ENCODE results near the gene SRR.

The SRR gene

DNA sequence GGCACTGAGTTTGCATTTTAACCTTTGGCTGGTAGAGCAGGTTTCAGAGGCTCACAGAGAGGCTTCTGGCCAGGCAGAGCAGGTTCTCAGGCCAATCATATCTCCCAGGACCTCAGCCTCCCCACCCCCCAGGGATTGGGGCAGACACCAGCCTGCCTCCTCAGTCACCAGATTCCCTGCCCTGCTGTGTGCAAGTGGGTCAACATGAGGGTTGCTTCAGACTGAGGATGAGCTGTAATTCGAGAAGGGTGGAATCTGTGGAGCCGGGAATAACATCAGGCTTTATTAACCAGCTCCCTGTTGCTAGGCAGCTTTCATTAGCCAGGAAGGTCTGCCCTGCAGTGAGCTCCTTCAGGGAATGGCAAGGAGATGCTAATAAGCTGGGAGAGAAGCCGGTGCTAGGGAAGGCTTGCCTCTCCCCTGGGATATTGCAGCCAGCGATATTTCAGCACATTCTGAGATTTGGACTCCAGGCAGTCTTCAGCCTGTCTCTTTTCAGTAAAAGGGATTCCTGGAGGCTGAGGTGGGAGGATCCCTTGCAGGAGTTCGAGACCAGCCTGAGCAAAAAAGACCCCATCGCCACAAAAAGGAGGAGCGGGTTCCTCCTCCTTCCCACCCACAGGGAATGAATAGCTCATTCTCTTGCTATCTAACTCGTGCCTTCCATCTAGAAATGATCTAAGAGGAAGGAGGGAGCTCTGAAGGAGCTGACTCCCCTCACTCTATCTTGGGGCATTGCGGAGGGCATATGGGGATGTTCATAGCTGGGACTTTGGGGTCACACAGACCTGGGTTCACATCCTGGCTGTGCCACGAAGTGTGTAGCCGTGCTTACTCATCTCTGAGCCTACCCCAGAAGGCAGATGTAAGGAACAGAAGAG is 44.3 kb downstream of the SRR start:
- no peak for DNase-seq

DNA sequence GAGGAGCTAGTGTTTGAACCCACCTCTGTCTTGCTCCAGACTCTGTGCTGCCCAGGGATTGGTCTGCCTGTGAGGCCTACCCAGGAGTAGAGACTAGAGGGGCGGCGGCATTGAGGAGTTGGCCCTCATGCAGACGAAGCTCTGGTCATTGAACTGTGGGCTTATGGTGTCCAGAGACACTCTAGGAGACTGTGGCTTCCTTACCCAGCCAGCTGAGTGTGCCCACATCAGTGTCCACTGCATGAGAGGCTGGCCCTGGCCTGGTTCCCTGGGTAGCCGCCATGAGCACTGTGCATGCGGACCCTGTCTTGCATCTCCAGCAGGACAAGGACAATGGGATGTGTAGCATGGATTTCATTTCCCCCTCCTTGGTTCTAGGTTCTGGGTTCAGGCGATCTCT is 47.5 kb downstream of the SRR start:
- no peak for DNase-seq

DNA sequence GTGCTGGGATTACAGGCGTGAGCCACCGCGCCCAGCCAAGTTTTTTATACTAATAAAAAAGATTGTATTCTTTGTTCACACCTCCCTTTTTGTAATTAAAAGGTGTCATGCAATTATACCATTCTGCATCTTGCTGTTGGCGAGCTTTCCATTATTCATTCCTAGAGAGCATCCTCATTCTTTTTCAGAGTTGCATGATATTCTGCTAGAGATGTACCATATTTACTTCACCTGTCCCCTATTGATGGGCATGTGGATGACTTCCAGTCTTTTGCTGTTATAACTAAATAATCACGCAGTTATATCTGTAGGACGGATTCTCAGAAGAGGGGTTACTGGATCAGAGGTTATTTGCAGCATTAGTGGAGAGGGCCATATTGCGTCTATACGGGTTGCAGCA is 50.6 kb downstream of the SRR start:
- no peak for DNase-seq

DNA sequence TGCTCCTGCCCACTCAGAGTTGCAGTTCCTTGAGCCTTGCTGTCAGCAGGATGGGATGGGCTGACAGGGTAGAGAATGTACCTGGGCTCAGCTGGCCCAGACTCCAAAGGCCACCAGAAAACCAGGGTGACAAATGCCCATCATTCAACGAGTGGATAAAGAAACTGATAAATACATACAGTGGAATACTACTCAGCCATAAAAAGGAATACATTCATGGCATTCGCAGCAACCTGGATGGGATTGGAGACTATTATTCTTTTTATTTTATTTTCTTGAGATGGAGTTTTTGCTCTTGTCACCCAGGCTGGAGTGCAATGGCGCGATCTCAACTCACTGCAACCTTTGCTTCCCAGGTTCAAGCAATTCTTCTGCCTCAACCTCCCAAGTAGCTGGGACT is 53.5 kb downstream of the SRR start:
- DNase-seq, result no peak

DNA sequence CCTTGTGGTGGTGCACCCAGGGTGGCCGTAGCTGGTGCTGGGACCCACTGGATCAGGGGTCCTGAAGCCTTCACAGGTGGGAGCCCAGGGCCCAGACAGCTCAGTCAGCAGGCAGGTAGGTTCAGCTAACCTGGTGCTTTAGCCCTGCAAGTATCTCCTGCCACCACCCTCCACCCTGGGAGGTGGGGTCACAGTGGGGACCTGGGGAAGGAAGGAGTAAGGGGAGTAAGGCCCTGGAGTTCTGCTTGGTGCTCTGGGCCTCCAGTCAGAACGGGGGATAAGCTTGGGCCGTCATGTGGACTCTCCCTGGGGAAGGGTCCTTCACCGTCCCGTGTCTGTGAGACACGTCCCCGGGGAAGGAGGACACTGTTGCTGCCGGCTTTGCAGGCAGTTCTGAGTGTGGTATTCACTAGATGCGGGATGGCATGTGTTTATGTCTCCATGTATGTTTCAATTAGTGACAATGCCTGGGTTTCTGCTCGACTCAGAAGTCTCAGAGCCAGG is 54.2 kb downstream of the SRR start:
- no peak for DNase-seq

DNA sequence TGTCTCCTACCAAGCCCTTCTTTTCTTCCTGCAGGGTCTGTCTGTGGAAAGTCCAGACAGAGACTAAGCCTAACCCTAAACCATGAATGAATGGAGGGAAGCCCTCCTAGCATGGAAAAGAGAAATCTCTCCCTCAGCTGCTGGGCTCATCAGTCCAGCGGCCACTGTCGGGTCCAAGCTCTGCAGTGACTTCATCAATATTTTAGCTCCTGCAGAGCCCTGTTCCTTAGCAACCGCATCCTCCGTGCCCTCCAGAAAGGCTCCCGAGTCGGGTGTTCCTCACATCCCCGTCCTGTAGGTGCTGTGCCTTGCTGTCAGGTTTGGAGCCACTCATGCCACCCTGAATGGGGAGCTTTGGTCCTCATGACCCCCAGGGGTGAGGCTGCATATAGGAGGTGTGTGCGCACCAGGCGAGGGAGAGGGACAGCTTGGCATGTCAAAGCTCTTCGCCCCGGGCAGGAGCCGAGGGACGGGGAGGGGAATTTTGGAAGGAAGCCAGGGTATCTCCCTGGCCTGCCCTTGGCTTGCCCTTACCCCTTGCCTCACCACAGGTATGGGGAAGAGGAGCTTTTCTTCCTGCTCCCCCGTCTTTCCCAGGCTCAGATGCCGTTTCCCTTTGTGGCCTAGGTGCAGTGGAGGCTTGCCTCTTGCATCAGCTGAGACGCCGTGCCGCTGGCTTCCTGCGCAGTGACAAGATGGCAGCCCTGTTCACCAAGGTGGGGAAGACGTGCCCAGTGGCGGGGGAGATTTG is 57.4 kb downstream of the SRR start:
- DNase-seq, result no peak

DNA sequence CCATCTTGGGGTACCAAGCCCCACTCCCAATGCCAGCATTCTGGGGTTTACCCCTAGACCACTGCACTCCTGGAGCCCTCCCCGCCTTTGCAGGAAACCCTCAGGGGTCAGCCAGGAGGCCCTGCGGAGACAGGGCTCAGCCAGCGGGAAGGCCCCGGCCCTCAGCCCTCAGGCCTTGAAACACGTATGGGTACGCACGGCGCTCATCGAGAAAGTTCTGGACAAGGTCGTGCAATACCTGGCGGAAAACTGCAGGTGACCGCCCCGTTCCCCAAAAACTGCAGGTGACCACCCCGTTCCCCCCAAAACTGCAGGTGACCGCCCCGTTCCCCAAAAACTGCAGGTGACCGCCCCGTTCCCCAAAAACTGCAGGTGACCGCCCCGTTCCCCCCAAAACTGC is 58.3 kb downstream of the SRR start:
- DNase-seq, result no peak

DNA sequence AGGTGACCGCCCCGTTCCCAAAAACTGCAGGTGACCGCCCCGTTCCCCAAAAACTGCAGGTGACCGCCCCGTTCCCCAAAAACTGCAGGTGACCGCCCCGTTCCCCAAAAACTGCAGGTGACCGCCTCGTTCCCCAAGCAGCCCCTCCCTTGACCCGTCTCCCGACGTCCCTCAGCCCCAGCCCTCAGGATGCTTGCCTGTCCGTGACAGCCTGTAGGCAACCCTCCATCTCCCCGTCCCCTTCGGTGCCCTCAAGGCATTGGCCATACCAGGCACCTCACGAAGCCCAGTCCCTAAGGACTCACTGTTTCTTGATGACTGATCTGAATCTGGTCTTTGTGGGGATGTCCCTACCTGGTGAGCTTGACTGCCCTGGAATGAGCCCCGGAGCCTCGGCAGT is 58.7 kb downstream of the SRR start:
- no peak for DNase-seq

DNA sequence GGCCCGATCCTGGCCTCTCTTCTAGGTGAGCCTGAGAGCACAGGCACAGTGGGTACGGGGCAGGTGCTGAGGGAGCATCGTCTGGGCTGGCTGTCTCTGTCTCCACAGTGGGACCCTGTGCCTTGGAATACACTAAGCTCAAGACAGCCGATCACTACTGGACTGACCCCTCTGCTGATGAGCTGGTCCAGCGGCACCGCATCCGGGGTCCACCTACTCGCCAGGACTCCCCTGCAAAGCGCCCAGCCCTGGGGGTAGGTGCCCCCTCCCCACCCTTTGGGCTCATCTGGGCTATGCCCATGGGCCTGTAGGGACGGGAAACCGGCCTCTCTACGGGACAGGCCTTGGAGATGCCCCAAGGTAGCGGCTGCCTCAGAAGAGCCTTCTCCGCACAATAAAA is 59.1 kb downstream of the SRR start:
- DNase-seq, result no peak

DNA sequence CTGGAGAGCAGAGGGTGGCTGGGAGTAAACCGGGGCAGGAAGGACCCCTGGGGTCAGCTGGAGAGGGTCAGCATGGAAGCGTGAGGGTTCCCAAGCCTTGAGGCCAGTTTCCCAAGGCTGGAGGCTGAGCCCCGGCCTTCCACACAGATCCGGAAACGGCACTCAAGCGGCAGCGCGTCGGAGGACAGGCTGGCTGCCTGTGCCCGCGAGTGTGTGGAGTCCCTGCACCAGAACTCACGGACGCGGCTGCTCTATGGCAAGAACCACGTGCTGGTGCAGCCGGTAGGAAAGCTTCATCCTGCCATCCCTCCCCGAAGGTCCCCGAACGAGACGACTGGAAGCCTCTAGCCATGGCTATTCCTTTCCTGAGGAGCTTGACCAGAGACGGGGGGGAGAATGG is 59.6 kb downstream of the SRR start:
- no peak for DNase-seq

DNA sequence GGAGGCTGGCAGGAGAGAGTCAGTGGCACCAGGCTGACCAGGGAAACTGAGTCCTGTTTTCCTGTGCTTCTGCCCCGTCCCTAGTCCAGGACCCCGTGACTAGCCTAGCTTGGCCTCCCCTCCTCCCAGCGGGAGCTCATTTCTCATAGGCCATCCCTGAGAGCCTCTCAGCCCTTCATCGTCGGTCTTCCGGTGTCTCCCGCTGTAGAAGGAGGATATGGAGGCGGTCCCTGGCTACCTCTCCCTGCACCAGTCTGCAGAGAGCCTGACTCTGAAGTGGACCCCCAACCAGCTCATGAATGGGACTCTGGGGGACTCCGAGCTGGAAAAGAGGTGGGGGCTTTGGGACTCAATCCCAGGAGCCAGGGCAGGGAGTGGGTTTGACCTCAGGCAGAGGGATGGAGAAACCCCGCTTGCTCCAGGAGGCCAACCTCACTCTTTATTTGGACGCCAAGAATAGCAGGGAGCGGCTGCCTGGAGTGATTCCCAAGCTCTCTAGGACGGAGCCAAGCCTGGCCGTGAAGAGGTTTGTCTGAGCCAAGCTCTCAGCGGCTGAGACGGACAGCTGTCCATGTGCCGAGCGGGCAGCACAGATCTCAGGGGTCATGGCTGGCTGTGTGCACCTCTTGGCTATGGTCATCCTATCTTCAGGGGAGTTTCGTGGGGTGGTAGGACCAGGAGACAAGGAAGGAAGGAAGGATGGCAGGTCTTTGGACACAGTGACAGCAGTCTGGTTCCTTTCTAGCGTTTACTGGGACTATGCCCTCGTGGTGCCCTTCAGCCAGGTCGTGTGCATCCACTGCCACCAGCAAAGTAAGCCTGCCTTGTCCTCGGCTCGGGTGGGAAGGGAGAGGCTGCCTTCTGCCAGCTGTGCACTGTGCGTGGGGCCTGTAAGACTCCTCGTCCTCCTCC is 60.4 kb downstream of the SRR start:
- no peak for DNase-seq

DNA sequence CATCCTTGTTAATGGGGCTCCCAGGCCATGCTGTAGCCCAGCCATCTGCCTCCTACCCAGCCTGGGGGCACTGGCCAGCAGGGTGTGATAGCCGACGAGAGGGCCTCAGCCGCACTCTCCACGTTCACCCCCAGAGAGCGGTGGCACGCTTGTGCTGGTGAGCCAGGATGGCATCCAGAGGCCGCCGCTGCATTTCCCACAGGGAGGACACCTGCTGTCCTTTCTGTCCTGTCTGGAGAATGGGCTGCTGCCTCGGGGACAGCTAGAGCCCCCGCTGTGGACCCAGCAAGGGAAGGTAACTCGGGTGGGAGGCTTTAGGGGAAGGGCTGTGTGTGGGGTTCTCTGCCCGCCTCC is 61.0 kb downstream of the SRR start:
- DNase-seq, result no peak

DNA sequence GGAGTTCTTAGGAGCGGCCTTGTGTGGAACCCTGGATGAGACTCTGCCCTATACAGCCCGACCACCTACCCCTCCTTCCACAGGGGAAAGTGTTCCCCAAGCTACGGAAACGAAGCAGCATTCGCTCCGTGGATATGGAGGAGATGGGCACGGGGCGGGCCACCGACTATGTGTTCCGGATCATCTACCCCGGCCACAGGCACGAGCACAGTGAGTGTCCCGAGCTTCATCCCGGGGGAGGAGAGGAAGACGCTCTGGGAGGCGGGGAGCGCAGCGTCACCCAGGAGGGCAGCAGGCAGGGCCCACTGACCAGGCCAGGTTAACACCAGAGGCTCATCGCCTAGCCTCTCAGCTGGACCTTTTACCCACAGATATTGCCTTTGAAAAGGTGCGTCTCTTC is 61.4 kb downstream of the SRR start:
- DNase-seq, result no peak

DNA sequence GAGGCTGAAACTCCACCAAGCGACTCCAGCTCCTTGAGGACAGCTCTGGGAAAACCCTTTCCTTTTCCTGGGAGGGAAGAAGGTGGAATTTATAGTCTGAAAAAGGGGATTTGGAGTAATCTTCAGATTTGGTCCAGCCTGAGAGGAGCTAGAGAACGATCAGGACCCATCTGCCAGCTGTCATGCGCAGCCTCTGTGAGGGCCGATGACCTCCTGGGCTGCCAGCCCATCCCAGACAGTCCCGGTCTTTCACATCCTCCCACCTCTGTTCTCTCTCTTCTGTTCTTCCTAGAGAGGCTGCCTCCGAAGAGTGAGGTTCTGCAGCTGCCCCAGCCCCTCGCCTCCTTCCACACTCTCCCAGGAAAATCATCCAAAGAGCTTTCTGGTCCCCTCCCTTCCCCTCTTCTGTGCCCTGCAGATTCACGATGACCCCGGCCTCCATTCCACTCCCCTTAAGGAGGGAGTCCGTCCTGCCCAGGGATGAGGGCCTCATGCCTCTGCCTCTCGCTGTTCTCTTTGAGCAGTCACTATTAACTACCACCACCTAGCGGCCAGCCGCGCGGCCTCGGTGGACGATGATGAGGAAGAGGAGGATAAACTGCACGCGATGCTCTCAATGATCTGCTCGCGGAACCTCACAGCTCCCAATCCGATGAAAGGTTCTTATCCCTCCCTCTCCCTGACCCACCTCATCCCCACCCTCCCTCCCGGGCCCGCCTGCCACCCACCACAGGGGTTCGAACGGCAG is 63.2 kb downstream of the SRR start:
- DNase-seq, result no peak

DNA sequence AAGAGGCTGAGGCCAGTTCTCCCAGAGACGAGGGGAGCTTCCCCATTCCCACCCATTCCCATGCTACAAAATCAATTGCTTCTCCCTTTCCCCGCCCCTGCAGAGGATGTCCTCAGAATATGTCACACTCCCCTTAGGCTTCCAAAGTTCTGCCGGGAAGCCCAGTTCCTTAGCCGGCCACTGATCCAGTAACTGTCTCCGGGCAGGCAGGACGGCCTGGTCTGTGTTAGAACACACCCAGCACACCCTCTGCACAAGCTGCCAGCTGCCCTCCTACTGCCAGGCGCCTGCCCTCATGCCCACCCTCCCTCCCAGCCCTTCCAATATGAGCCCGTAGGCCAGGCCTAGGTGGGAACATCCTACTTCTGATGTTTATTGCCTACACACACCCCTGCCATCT is 64.6 kb downstream of the SRR start:
- no peak for DNase-seq

DNA sequence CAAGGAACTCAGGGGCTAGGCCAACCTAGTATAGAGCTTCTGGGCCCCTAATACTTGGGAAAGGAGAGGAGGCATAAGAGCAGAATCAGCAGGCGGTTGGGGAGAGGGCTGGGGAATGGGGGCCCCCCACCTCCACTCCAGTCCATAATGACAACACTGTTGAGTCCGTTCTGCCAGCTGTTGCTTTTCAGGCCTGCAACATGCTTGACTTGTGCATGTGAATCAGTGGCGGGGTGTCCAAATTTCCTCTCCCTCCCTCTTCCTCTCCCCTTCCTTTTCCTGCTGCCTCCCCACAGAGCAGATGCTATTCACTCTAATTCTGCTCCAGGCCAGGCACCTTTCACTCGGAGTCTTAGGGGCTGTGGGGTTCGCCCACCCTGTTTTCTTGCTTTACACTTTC is 65.3 kb downstream of the SRR start:
- DNase-seq, result no peak

DNA sequence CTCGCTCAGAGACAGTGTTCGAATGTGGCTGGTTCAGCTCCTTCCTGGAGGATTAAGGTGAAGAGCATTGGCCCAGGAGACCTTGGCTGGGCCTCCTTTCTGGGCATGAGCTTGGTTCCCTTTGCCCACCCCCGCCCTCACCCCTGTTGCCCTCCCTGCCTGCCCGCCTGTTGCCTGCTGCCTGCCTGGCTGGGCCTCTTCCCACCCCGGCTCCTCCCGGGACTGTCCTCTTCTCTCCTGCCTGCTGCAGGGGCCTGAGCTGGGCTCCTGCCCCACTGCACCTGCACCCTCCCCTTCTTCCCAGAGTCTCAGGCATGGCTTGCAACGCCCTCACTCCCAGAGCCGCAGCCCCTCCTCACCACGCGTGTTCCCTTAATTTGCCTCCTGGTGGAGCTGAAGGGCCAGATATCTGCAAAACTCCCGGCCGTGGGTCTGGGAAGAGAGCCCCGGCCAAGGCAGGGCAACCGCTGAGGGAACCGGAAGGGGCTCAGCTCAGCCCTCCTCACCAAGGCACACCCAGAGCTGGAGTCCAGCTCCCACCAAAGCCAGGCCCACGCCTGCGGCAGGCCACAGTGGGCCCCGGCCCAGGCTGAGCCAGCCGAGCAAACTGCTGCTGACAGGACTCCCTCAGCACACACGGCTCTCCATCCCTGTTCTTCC is 65.9 kb downstream of the SRR start:
- no peak for DNase-seq

DNA sequence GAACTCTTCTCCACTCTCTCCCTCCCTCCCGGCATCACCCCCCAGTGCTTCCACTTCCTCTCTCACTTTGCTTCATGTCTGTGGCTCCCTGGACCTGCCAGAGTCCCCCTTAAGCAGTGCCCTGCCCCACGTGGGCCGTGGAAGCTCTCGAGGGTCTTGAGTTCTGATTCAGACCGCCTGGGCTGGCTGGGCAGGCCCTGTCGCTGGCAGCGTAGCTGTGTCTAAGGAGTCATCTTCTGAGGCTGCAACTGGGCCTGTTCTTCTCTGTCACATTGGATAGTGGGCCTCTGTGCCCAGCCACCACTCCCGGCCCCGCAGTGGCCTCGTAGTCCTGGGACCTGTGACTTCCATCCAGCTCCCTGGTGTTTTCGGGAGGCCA is 66.5 kb downstream of the SRR start:
- DNase-seq, result no peak

DNA sequence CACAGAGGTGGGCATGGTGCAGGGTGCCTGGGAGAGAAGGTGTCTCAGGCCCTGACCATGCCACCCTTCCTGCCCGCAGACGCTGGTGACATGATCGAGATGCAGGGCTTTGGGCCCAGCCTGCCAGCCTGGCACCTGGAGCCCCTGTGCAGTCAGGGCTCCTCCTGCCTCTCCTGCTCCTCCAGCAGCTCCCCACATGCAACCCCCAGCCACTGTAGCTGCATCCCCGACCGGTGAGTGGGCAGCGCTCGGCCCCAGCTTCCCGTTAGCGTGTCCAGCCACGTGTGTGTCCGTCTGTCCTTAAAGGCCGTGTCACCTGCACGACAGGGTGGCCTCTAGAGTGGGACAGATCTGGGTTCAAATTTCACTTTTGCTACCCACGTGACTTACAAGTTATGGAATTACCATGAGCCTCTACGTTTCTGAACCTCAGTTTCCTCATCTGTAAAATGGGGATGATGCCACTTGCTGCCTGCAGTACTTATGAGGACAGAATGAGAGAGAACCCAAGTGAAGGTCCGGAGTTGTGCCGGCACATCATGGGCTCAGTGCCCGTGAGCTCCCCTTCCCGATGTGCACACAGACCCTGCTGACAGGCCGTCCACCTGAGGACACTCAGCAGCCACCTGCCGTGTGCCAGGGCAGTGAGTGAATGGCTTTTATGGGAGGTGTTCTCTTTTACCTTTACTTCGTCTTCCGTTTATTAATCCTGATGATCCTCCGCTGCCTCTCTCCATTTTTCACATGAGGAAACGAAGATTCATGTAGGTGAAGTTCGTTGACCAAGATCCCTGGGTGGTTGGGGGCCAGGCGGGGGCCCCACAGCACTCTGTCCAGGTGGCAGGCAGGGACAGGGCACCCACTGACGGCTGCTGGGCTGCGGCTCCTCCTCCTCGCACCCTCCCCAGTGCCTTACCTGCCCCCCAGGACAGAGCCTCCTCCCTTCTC is 67.7 kb downstream of the SRR start:
- no peak for DNase-seq

DNA sequence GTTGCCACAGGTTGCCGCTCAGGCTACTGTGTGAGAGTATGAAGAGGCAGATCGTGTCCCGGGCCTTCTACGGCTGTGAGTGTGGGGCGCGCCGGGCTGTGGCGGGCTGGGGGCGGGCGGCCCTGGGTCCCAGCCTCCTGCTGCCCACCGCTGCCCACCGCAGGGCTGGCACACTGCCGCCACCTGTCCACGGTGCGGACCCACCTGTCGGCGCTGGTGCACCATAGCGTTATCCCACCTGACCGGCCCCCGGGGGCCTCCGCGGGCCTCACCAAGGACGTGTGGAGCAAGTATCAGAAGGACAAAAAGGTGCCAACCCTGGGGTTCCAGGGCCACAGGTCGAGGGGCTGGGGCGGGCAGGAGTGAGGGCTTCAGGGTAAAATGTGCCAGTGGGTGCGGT is 68.4 kb downstream of the SRR start:
- DNase-seq, result no peak

DNA sequence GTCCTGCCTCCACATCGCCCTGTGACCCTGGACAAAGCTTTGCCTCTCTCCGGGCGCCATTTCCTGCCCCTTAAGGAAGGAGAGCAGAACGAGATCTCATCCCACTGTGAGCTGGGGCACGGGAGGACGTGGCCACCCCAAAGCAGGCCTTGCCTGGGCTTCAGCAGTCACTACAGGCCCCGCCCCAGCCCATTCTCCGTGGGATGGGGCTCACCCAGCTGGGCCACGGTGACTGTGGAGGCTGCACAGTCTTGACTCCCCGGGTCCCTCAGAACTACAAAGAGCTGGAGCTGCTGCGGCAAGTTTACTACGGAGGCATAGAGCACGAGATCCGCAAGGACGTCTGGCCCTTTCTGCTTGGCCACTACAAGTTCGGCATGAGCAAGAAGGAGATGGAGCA is 68.9 kb downstream of the SRR start:
- DNase-seq, result no peak
